ENCODE data around the gene PPOX.

- TF ChIP-seq CTCF (conservative IDR thresholded peaks at IDR 0.05 in 1 of 2, IDR thresholded peaks at IDR 0.05 in 1 of 2; ENCODE audit: extremely low read depth in 1 of 2, insufficient read depth in 1 of 2, low read depth in 1 of 2, low read length in 2 of 2) (no peak), EZH2 (IDR thresholded peaks at IDR 0.05; ENCODE audit: borderline replicate concordance, low read length) (no peak)
Measured at GRCh38 chr1:161206411-161207140, 40.4 kb downstream of the PPOX start.

Measured in mammary epithelial cell (primary cell).